Central memory CD8-positive, alpha-beta T cell (primary cell): ENCODE data around the gene EHMT1.
A peak's percentile ranks its signal among the peaks of the same experiment; 100 is the strongest.

Experiments used
- ATAC-seq: fragments of 150-1000 bp; cut with Tn5 transposase; replicated peaks from 2 replicates; pipeline ENCODE4 v1.10.0; 2022; ENCODE audit warnings: mild to moderate bottlenecking, moderate FRiP score, moderate number of reproducible peaks; ENCODE audit not compliant: poor library complexity, severe bottlenecking; ENCODE audit errors: extremely low read depth
- DNase-seq, 2 donors: peaks; one replicate each; pipeline ENCODE4 v3.0.0; 2021; ENCODE audit warnings: low spot score in 2 of 2
- H3K27ac Mint-ChIP-seq: one replicate; pipeline ENCODE4 v1.8.0; 2022; ENCODE audit warnings: low read depth, mild to moderate bottlenecking, moderate library complexity, mixed read lengths
- H3K27me3 Mint-ChIP-seq: one replicate; pipeline ENCODE4 v1.8.0; 2022; ENCODE audit warnings: mixed read lengths
- H3K36me3 Mint-ChIP-seq: one replicate; pipeline ENCODE4 v1.8.0; 2022; ENCODE audit warnings: mild to moderate bottlenecking, moderate library complexity, mixed read lengths; ENCODE audit not compliant: insufficient read depth
- H3K4me1 Mint-ChIP-seq: one replicate; pipeline ENCODE4 v1.8.0; 2022; ENCODE audit warnings: mixed read lengths
- H3K4me3 Mint-ChIP-seq: one replicate; pipeline ENCODE4 v1.8.0; 2022; ENCODE audit warnings: mild to moderate bottlenecking, moderate library complexity, mixed read lengths
- H3K9me3 Mint-ChIP-seq: one replicate; pipeline ENCODE4 v1.8.0; 2022; ENCODE audit warnings: mixed read lengths

Gene EHMT1

GRCh38 chr9:137758067-137758466 lies 139.3 kb downstream of the EHMT1 start:
- no peak for DNase-seq
- Mint-ChIP-seq H3K4me1 (peaks cover 40% of the 10 kb centered on the region), H3K36me3 (peaks cover 45% of the 10 kb centered on the region), H3K27me3 (no peaks in the 10 kb centered on the region), H3K4me3 (peak overlapping the region; percentile 48), H3K27ac (peak overlapping the region; percentile 87), H3K9me3 (no peaks in the 10 kb centered on the region)
- ATAC-seq: no peak

GRCh38 chr9:137759117-137759516 lies 140.3 kb downstream of the EHMT1 start:
- H3K27me3 Mint-ChIP-seq: no peaks in the 10 kb centered on the region
- H3K9me3 Mint-ChIP-seq: no peaks in the 10 kb centered on the region
- no peak overlapping the region for H3K4me3 Mint-ChIP-seq
- no peak for ATAC-seq
- H3K4me1 Mint-ChIP-seq: peaks cover 43% of the 10 kb centered on the region
- no peak for DNase-seq
- peaks cover 47% of the 10 kb centered on the region for H3K36me3 Mint-ChIP-seq
- H3K27ac Mint-ChIP-seq: no peak overlapping the region

- no peak for DNase-seq
- H3K4me3 Mint-ChIP-seq: no peak overlapping the region
- peaks cover 46% of the 10 kb centered on the region for H3K36me3 Mint-ChIP-seq
- no peaks in the 10 kb centered on the region for H3K27me3 Mint-ChIP-seq
- no peak for ATAC-seq
- H3K9me3 Mint-ChIP-seq: no peaks in the 10 kb centered on the region
- H3K27ac Mint-ChIP-seq: no peak overlapping the region
- H3K4me1 Mint-ChIP-seq: peaks cover 49% of the 10 kb centered on the region
These were observed 141.0 kb downstream of the EHMT1 start for GRCh38 chr9:137759649-137760321.

GRCh38 chr9:137760426-137760825 lies 141.6 kb downstream of the EHMT1 start:
- Mint-ChIP-seq H3K4me3 (no peak overlapping the region), H3K4me1 (peaks cover 50% of the 10 kb centered on the region), H3K27ac (peak overlapping the region; percentile 59), H3K27me3 (no peaks in the 10 kb centered on the region), H3K36me3 (peaks cover 40% of the 10 kb centered on the region), H3K9me3 (no peaks in the 10 kb centered on the region)
- ATAC-seq (no peak), DNase-seq (no peak)

GRCh38 chr9:137761032-137761431 lies 142.2 kb downstream of the EHMT1 start:
- Mint-ChIP-seq H3K36me3 (peaks cover 36% of the 10 kb centered on the region), H3K4me3 (no peak overlapping the region), H3K4me1 (peaks cover 51% of the 10 kb centered on the region), H3K27me3 (no peaks in the 10 kb centered on the region), H3K27ac (peak overlapping the region; percentile 59), H3K9me3 (no peaks in the 10 kb centered on the region)
- no peak for ATAC-seq
- no peak for DNase-seq

GRCh38 chr9:137761793-137762192 lies 143.0 kb downstream of the EHMT1 start:
- ATAC-seq: no peak
- H3K36me3 Mint-ChIP-seq: peaks cover 36% of the 10 kb centered on the region
- H3K27ac Mint-ChIP-seq: no peak overlapping the region
- DNase-seq: no peak
- H3K9me3 Mint-ChIP-seq: no peaks in the 10 kb centered on the region
- H3K4me1 Mint-ChIP-seq: peaks cover 43% of the 10 kb centered on the region
- H3K4me3 Mint-ChIP-seq: no peak overlapping the region
- H3K27me3 Mint-ChIP-seq: no peaks in the 10 kb centered on the region

GRCh38 chr9:137762414-137763061 lies 143.7 kb downstream of the EHMT1 start:
- ATAC-seq (no peak), DNase-seq (no peak)
- no peak overlapping the region for H3K27ac Mint-ChIP-seq
- H3K4me3 Mint-ChIP-seq: no peak overlapping the region
- peaks cover 35% of the 10 kb centered on the region for H3K4me1 Mint-ChIP-seq
- no peaks in the 10 kb centered on the region for H3K27me3 Mint-ChIP-seq
- H3K36me3 Mint-ChIP-seq: peaks cover 42% of the 10 kb centered on the region
- no peaks in the 10 kb centered on the region for H3K9me3 Mint-ChIP-seq

GRCh38 chr9:137763271-137763955 lies 144.6 kb downstream of the EHMT1 start:
- H3K9me3 Mint-ChIP-seq: no peaks in the 10 kb centered on the region
- H3K4me1 Mint-ChIP-seq: peaks cover 29% of the 10 kb centered on the region
- peaks cover 44% of the 10 kb centered on the region for H3K36me3 Mint-ChIP-seq
- DNase-seq (no peak), ATAC-seq (no peak)
- no peaks in the 10 kb centered on the region for H3K27me3 Mint-ChIP-seq
- no peak overlapping the region for H3K4me3 Mint-ChIP-seq
- no peak overlapping the region for H3K27ac Mint-ChIP-seq

- H3K4me1 Mint-ChIP-seq: peaks cover 26% of the 10 kb centered on the region
- ATAC-seq: no peak
These were observed 145.4 kb downstream of the EHMT1 start for GRCh38 chr9:137764171-137764671.

GRCh38 chr9:137764981-137765380 lies 146.2 kb downstream of the EHMT1 start:
- Mint-ChIP-seq H3K27me3 (no peaks in the 10 kb centered on the region), H3K4me3 (no peak overlapping the region), H3K9me3 (peaks cover under 1% of the 10 kb centered on the region), H3K27ac (peak overlapping the region; percentile 81), H3K36me3 (peaks cover 34% of the 10 kb centered on the region), H3K4me1 (peaks cover 20% of the 10 kb centered on the region)
- DNase-seq (no peak), ATAC-seq (no peak)

More at GRCh38 chr9:137764171-137764671, 145.4 kb downstream of the EHMT1 start:
- H3K9me3 Mint-ChIP-seq: no peaks in the 10 kb centered on the region
- no peak for DNase-seq
- peak overlapping the region; percentile 81 for H3K27ac Mint-ChIP-seq
- no peak overlapping the region for H3K4me3 Mint-ChIP-seq
- H3K36me3 Mint-ChIP-seq: peaks cover 40% of the 10 kb centered on the region
- H3K27me3 Mint-ChIP-seq: no peaks in the 10 kb centered on the region

- H3K4me3 Mint-ChIP-seq: no peak overlapping the region
- H3K4me1 Mint-ChIP-seq: peaks cover 21% of the 10 kb centered on the region
- peaks cover 35% of the 10 kb centered on the region for H3K36me3 Mint-ChIP-seq
- H3K27me3 Mint-ChIP-seq: no peaks in the 10 kb centered on the region
- ATAC-seq: no peak
- H3K9me3 Mint-ChIP-seq: peaks cover 6% of the 10 kb centered on the region
- no peak for DNase-seq
- H3K27ac Mint-ChIP-seq: peak overlapping the region; percentile 52
These were observed 146.7 kb downstream of the EHMT1 start for GRCh38 chr9:137765536-137765935.

- Mint-ChIP-seq H3K9me3 (peaks cover 9% of the 10 kb centered on the region), H3K4me3 (no peak overlapping the region), H3K4me1 (peaks cover 12% of the 10 kb centered on the region), H3K27ac (no peak overlapping the region), H3K27me3 (no peaks in the 10 kb centered on the region), H3K36me3 (peaks cover 34% of the 10 kb centered on the region)
- ATAC-seq: no peak
- no peak for DNase-seq
These were observed 152.8 kb downstream of the EHMT1 start for GRCh38 chr9:137771580-137771979.
